SK-N-DZ (cell line): ENCODE data around the gene IQSEC1.

Experiments used
- DNase-seq: peaks from one replicate; pipeline ENCODE4 v3.0.0-alpha.2; 2015; ENCODE audit warnings: low spot score

The IQSEC1 gene

GRCh38 chr3:12955651-12956315, 117.4 kb downstream of the IQSEC1 start:
- no peak for DNase-seq

GRCh38 chr3:12954891-12955650, 118.2 kb downstream of the IQSEC1 start:
- DNase-seq: no peak

GRCh38 chr3:12954180-12954579, 119.0 kb downstream of the IQSEC1 start:
- DNase-seq: no peak

GRCh38 chr3:12953201-12953995, 119.8 kb downstream of the IQSEC1 start:
- DNase-seq: no peak

GRCh38 chr3:12952343-12953200, 120.7 kb downstream of the IQSEC1 start:
- no peak for DNase-seq

- no peak for DNase-seq
Measured at GRCh38 chr3:12948891-12949711, 124.1 kb downstream of the IQSEC1 start.

GRCh38 chr3:12948371-12948770, 124.9 kb downstream of the IQSEC1 start:
- no peak for DNase-seq

- DNase-seq: no peak
Measured at GRCh38 chr3:12947504-12948369, 125.5 kb downstream of the IQSEC1 start.

GRCh38 chr3:12946649-12947316, 126.4 kb downstream of the IQSEC1 start:
- no peak for DNase-seq

- no peak for DNase-seq
Measured at GRCh38 chr3:12946251-12946648, 127.0 kb downstream of the IQSEC1 start.

GRCh38 chr3:12944849-12945248, 128.4 kb downstream of the IQSEC1 start:
- no peak for DNase-seq

GRCh38 chr3:12944413-12944812, 128.8 kb downstream of the IQSEC1 start:
- DNase-seq: no peak

GRCh38 chr3:12943124-12944021, 129.9 kb downstream of the IQSEC1 start:
- no peak for DNase-seq

- DNase-seq: no peak
Measured at GRCh38 chr3:12941495-12942023, 131.7 kb downstream of the IQSEC1 start.

GRCh38 chr3:12940854-12941253, 132.4 kb downstream of the IQSEC1 start:
- no peak for DNase-seq

- DNase-seq: no peak
Measured at GRCh38 chr3:12939137-12939536, 134.1 kb downstream of the IQSEC1 start.

- DNase-seq: no peak
Measured at GRCh38 chr3:12938258-12938711, 134.9 kb downstream of the IQSEC1 start.
